Neural cell (in vitro differentiated cells): ENCODE measurements around the gene ARNT2. TPM values are rescaled to one million over a fixed set of nuclear protein-coding genes. Genes with fewer than 3 reads are reported as not detected.
A peak's percentile ranks its signal among the peaks of the same experiment; 100 is the strongest.

Experiments
- H2AFZ ChIP-seq: fragments of 200-600, 300-800 bp; sonication (generic), shearing (Covaris generic); 2 replicates; pipeline ENCODE4 v1.6.0; 2014; ENCODE audit warnings: low read depth, mild to moderate bottlenecking, antibody characterized with exemption, low read length, moderate library complexity
- H3F3A ChIP-seq: fragments of 200-600 bp; shearing (Covaris generic); 2 replicates; pipeline ENCODE4 v1.6.1; 2016; ENCODE audit warnings: mild to moderate bottlenecking, moderate library complexity, mixed read lengths, antibody characterized with exemption, low read length; ENCODE audit not compliant: insufficient read depth, poor library complexity, severe bottlenecking
- H3K27ac ChIP-seq: fragments of 200-600, 300-800 bp; sonication (generic), shearing (Covaris generic); 2 replicates; pipeline ENCODE4 v1.5.1; 2014; ENCODE audit warnings: mild to moderate bottlenecking, low read length, moderate library complexity
- H3K27me3 ChIP-seq: fragments of 300-800, 200-600 bp; sonication (generic), shearing (Covaris generic); 2 replicates; pipeline ENCODE4 v1.6.0; 2014; ENCODE audit warnings: mild to moderate bottlenecking, low read depth, low read length, moderate library complexity; ENCODE audit not compliant: insufficient read depth
- H3K36me3 ChIP-seq: fragments of 300-800, 200-600 bp; sonication (generic), shearing (Covaris generic); 2 replicates; pipeline ENCODE4 v1.5.1; 2014; ENCODE audit warnings: mild to moderate bottlenecking, antibody characterized with exemption, low read length, moderate library complexity; ENCODE audit not compliant: insufficient read depth
- H3K4me2 ChIP-seq: fragments of 300-800, 200-600 bp; sonication (generic), shearing (Covaris generic); 2 replicates; pipeline ENCODE4 v1.6.0; 2014; ENCODE audit warnings: mild to moderate bottlenecking, low read length
- H3K4me3 ChIP-seq: fragments of 300-800, 200-600 bp; sonication (generic), shearing (Covaris generic); 2 replicates; pipeline ENCODE4 v1.5.1; 2014; ENCODE audit warnings: mild to moderate bottlenecking, low read length, moderate library complexity
- H3K79me2 ChIP-seq: fragments of 200-600 bp; shearing (Covaris generic); replicated peaks from 2 replicates; pipeline ENCODE4 v1.6.0; 2014; ENCODE audit warnings: mild to moderate bottlenecking, low read length, moderate library complexity; ENCODE audit not compliant: insufficient read depth
- H3K9ac ChIP-seq: fragments of 300-800, 200-600 bp; sonication (generic), shearing (Covaris generic); 2 replicates; pipeline ENCODE4 v1.6.1; 2016; ENCODE audit warnings: mild to moderate bottlenecking, low read length, mixed read lengths
- H3K9me2 ChIP-seq: fragments of 200-600 bp; shearing (Covaris generic); 2 replicates; pipeline ENCODE4 v1.6.1; 2016; ENCODE audit warnings: mild to moderate bottlenecking, low read length, mixed read lengths; ENCODE audit not compliant: insufficient read depth
- H3K9me3 ChIP-seq: fragments of 200-600, 300-800 bp; sonication (generic), shearing (Covaris generic); 2 replicates; pipeline ENCODE4 v1.6.1; 2016; ENCODE audit warnings: mild to moderate bottlenecking, mixed run types, low read length, moderate library complexity, mixed read lengths
- H4K20me1 ChIP-seq: fragments of 200-600 bp; shearing (Covaris generic); 2 replicates; pipeline ENCODE4 v1.6.1; 2016; ENCODE audit warnings: mild to moderate bottlenecking, mixed run types; ENCODE audit not compliant: insufficient read depth
- CTCF ChIP-seq: fragments of 450-650 bp; IDR thresholded peaks from 2 replicates; pipeline ENCODE4 v1.5.1; 2014; ENCODE audit warnings: antibody characterized with exemption, mild to moderate bottlenecking, moderate library complexity; ENCODE audit not compliant: poor library complexity, severe bottlenecking
- EP300 ChIP-seq: fragments of 450-650 bp; conservative IDR thresholded peaks from 2 replicates; pipeline ENCODE4 v1.6.1; 2014; ENCODE audit warnings: antibody characterized with exemption, mild to moderate bottlenecking, moderate library complexity; ENCODE audit not compliant: poor library complexity, severe bottlenecking
- EZH2 ChIP-seq: fragments of 200-600, 300-800 bp; shearing (Covaris generic), sonication (generic); IDR thresholded peaks from 2 replicates; pipeline ENCODE4 v1.6.1; 2014; ENCODE audit warnings: antibody characterized with exemption, low read length, borderline replicate concordance, mild to moderate bottlenecking; ENCODE audit not compliant: insufficient read depth, poor library complexity, severe bottlenecking
- MXI1 ChIP-seq: fragments of 450-650 bp; conservative IDR thresholded peaks from 2 replicates; pipeline ENCODE4 v1.6.1; 2014; ENCODE audit warnings: antibody characterized with exemption, mild to moderate bottlenecking; ENCODE audit not compliant: poor library complexity, severe bottlenecking
- POLR2AphosphoS5 ChIP-seq: IDR thresholded peaks from 2 replicates; pipeline ENCODE4 v1.6.1; 2012
- RAD21 ChIP-seq: fragments of 450-650 bp; conservative IDR thresholded peaks from 2 replicates; pipeline ENCODE4 v1.6.1; 2014; ENCODE audit warnings: antibody characterized with exemption, mild to moderate bottlenecking, moderate library complexity
- REST ChIP-seq: IDR thresholded peaks from 2 replicates; pipeline ENCODE4 v1.6.1; 2012; ENCODE audit warnings: borderline replicate concordance
- SMC3 ChIP-seq: fragments of 450-650 bp; conservative IDR thresholded peaks from 2 replicates; pipeline ENCODE4 v1.6.1; 2014; ENCODE audit warnings: antibody characterized with exemption, mild to moderate bottlenecking, moderate library complexity; ENCODE audit not compliant: poor library complexity
- TAF1 ChIP-seq: IDR thresholded peaks from 2 replicates; pipeline ENCODE4 v1.6.1; 2012; ENCODE audit warnings: low read depth
- polyA plus RNA-seq: library from polyadenylated mRNA; depleted of rRNA; stranded (reverse); fragments of >200 nt; gene quantifications from 2 replicates; pipeline ENCODE4 v1.2.3, GENCODE V29; 2014

ARNT2 gene
- polyA plus RNA-seq, 1 donor from 2014 or later = 41.2 TPM

- H3F3A ChIP-seq = no peaks in the 10 kb centered on the region
- H3K4me2 ChIP-seq = no peak overlapping the region
- no peak overlapping the region for H2AFZ ChIP-seq
- H3K4me3 ChIP-seq = no peak overlapping the region
- H3K27ac ChIP-seq = no peak overlapping the region
- H3K79me2 ChIP-seq = peaks cover 29% of the 10 kb centered on the region
- H3K9me3 ChIP-seq = no peaks in the 10 kb centered on the region
- no peaks in the 10 kb centered on the region for H3K27me3 ChIP-seq
- H3K9me2 ChIP-seq = no peaks in the 10 kb centered on the region
- no peak overlapping the region for H3K9ac ChIP-seq
- H3K36me3 ChIP-seq = no peaks in the 10 kb centered on the region
- TF ChIP-seq REST = no peak
- TF ChIP-seq EZH2 = no peak
- no peak for TF ChIP-seq RAD21
- TF ChIP-seq MXI1 = no peak
- TF ChIP-seq TAF1 = no peak
- no peak for TF ChIP-seq POLR2AphosphoS5
- TF ChIP-seq EP300 = no peak
- no peak for TF ChIP-seq CTCF
- TF ChIP-seq SMC3 = no peak
- no peaks in the 10 kb centered on the region for H4K20me1 ChIP-seq
These were observed 1.8 kb upstream of the ARNT2 start for GRCh38 chr15:80402339-80402738.

- Histone ChIP-seq H4K20me1 (no peaks in the 10 kb centered on the region), H3K36me3 (no peaks in the 10 kb centered on the region), H3K27ac (peak overlapping the region; percentile 77), H3K9ac (peak overlapping the region; percentile 88), H2AFZ (peak overlapping the region; percentile 97), H3K9me2 (no peaks in the 10 kb centered on the region), H3K4me2 (peak overlapping the region; percentile 23), H3K27me3 (no peaks in the 10 kb centered on the region), H3F3A (no peaks in the 10 kb centered on the region), H3K4me3 (peak overlapping the region; percentile 83), H3K9me3 (no peaks in the 10 kb centered on the region), H3K79me2 (peaks cover 42% of the 10 kb centered on the region)
- peak; percentile 54 for TF ChIP-seq TAF1
- no peak for TF ChIP-seq EZH2
- TF ChIP-seq REST = peak; percentile 14
These were observed 498 bp upstream of the ARNT2 start for GRCh38 chr15:80403712-80404056.
